NCI-H774 (cell line): ENCODE data around the gene PER1.
A peak's percentile ranks its signal among the peaks of the same experiment; 100 is the strongest.
"Not testable (repeated sequence)": the region's sequence is repeated elsewhere in the genome, so short reads cannot be mapped to it uniquely, and the experiment has no call there.

Experiments used
- DNase-seq: peaks from one replicate; lab custom pipeline; 2025; lab: John Stamatoyannopoulos, UW

The PER1 gene

DNA sequence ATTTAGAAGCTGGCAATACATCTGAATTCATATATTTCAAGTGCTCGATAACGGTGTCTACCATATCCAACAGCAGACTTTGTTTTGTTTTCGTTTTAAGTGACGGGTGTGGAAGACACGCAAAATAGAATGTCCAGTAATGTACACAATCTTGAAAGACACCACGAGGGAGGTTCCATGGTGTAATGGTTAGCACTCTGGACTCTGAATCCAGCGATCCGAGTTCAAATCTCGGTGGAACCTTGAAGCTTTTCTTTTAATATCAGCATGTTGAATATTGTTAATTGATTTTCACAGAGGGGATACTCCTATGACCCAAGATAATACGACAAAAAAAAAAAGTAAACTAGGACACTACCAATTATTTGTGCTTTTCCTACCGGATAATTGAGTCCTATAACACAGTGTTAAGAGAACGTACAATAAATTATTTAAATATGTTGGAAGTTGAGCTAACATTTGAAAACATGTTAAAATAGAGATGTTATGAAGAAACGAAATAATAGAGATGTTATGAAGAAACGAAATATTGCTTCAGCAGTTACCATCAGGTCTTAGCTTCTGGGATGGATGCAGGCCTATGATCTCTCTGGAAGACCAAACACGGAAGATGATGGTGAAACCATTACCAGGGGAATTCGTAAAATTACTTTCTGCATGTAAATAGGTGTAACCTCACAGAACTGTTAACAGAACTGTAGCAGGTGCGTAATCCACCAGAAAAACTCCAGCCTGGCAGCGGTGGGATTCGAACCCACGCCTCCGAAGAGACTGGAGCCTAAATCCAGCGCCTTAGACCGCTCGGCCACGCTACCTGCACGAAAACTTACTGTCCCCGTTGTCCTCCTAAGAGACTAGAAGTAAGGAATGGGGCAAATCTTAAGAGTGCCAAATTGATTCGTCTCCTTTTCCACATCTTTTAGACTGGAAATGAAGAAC lies 32.4 kb downstream of the PER1 start:
- peak; percentile 65 for DNase-seq

DNA sequence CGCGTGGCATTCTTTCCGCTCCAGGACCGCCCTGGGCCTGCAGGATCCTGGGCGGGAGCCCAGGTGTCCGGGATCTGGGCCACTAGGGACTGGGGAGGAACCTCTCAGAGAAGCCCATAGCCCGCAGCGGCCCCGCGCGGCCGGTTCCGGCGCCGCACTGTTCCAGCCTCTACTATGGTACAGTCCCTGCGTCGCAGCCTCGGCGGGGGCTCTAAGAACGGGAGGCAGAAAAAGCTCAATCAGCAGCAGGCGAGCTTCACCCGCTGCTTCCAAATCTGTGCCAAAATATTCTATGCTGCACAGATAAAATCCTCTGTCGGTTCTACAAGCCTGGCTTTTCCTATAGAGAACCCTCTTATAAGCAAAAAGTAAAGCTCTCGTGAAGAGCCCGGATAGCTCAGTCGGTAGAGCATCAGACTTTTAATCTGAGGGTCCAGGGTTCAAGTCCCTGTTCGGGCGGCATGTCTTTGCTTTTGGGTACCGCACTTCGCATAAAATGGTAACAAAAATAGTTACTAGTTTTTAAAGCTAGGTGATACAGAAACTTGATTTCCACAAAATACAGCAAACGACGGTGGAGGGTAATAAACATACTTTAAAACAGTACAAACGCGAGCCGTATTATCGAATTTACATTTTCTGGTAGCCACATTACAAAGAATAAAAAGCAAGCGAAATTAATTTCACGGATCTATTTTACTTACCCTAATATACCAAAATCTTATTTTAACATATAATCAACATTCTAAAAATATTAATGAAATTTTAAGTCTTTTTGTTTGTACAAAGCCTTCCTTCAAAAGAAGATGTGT lies 33.2 kb downstream of the PER1 start:
- peak; percentile 52 for DNase-seq

GRCh38 chr17:8117980-8118768 lies 34.0 kb downstream of the PER1 start, which contains the start of gene ALOXE3:
Gene ALOXE3, minus strand, starts transcription at chr17:8118514. Its CDS starts 524 bp downstream, at chr17:8117990.
- DNase-seq, result no peak

DNA sequence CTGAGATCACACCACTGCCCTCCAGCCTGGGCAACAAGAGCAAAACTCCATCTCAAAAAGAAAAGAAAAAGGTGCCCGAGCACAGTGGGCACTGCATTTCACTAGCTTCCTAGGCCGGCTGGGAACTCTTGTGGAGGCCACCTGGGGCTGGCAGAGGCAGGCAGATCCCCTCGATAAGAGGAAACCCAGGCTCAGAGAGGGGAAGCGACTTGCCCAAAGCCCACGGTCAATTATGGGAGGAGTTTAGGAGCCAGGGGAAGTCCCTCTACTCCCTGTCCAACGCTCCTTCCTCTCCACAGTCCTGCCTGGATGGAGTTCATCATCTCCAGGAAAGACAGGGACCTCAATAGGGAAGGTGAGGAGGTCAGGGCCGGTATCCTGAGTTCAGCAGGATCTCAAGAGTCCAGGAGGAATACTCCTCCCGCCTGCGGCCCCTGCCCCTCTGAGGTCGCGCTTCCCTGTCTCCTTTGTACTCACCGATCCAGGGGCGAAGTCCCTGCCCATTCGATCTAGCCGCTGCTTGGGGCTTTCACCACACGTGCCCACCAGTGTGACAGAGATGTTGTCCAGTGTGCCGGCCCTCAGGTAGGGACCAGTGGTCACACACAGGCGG lies 34.7 kb downstream of the PER1 start:
- DNase-seq, result no peak

DNA sequence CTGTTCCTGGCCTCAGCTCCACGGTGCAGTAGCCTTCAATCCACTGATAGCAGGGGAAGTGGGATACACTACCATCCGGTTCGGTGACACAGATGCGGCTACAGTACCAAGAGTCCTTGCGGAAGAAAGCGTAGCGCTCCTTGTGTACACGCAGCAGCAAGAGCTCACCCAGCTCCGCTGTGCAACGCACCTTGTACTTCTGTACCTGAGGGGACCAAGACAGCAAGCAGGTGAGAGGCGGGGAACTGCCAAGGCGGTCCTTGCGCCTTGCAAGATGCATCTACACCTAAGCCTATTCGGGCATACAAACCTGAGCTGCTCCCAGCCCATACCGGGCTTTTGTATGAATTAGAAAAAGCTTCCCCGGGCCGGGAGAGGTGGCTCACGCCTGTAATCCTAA lies 35.4 kb downstream of the PER1 start:
- no peak for DNase-seq

DNA sequence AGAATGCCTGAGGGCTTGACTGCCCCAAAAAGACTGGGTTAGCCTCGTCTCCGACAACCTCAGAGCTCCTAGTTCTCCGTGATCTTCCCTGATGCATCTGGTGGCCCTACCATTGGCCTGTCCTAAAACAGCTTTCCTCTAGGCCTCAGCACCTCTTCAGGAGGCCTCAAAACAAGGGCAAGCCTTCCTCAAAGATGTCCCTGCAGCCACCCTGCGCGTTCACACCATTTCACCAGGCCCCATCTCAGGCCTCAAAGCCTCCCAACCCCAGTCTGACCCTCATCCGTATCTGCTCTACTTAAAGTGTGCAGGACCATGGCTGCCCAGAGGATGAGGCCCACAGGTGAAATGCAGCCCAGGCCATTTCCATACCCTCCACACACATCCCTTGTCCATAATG lies 41.3 kb downstream of the PER1 start:
- no peak for DNase-seq

- no peak for DNase-seq
These were observed 41.8 kb downstream of the PER1 start for GRCh38 chr17:8110456-8110804.

DNA sequence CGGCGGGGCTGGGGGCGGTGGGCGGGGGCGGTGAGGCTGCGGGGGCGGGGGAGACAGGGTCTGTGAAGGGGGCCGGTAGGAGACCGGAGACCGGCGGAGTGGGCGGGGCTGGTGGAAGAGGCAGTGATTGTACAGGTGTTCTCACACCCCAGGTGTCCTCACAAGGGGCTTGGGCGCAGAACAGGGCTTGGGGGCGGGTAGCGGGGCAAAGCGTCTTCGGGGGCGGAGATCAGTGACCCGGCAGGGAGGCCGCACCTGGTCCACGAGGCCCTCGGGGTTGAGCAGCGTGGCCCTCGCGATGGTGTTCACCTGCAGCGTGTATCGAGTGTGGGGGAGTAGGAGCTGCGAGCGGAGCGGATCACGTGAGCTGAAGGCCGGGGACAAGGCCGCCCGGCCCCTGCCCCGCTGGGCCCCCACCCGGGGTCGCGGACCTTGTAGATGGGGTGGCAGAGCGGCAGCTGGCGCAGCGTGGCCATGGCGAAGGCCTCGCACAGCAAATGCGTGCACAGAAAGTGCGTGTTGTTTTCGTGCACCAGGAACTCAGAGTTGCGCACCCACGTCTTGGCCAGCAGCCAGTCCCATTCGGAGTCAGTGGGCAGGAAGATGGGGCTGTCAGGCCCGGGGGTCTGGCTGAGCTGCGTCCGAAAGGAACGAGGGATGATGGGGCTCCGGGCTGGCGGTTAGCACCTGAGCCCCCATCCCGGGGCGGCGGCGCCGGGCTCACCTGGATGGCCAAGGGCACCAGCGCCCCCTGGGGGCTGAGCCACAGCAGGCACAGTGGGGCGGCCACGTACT lies 42.3 kb downstream of the PER1 start:
- no peak for DNase-seq

DNA sequence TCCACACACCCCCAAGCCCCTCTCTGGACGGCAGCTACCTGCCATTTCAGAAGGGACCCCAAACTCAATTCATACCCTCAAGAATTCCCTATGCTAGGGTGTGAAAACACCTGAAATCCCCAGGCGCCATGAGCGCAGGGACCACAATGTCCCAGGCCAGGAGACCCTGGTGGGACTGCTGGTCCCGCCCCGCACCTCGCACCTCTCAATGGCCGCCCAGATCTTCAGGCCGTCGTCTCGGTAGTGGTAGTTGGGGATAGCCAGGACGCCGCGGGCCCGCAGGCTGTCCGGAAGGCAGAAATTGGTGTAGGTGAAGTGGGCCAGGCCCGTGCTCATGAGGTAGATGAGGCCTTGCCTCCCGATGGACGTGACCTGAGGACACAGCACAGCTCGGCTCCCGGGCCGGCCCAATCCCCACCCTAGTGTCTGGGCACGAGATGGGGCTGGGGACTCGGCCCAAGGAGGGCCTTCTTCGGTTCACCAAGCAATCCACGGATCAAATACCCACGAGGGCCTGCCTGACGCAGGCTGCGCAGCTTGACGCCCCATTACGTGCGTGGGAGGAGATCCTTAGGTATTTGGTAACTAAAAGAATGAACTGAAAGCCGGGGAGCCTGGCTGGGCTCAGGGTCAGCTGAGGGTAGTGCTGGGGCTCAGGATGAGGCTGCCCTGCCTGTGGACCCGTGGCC lies 43.1 kb downstream of the PER1 start:
- DNase-seq, result no peak

DNA sequence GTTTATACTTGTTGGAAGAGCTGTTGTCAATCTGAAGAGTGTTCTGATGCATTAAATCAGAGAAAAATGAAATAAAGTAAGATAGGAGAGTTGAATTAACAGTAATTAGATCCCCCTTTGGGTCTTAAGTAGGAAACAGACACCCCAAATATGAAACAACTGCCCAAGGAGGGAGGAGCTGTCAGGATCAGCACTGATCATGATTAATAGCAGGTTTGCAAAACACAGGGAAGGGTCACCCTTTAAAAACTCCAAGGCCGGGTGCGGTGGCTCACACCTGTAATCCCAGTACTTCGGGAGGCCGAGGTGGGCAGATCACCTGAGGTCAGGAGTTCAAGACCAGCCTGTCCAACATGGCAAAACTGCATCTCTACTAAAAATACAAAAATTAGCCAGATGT lies 45.2 kb downstream of the PER1 start:
- DNase-seq, result not testable (repeated sequence)

DNA sequence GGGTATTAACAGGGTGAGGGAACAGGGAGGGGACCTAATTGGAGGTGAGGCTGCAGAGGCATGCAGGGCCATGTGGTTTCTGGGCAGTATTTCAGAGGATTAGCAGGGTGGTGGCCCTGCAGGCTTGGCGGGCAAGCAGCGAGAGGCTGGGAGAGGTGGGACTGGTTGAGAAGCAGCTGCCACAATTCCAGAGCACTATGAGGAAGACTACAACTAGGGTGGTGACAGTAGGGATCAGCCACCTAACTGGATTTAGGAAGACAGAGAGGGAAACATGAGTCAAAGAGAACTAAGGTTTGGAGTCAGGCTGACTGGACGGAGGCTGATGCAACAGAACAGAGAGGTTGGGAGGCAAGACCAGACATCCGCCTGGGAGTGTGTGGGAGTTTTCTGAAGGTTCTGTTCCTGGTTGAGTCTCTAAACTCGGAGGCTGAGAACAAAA lies 46.2 kb downstream of the PER1 start:
- DNase-seq, result no peak

GRCh38 chr17:8104911-8105310 lies 47.3 kb downstream of the PER1 start:
- DNase-seq, result no peak

DNA sequence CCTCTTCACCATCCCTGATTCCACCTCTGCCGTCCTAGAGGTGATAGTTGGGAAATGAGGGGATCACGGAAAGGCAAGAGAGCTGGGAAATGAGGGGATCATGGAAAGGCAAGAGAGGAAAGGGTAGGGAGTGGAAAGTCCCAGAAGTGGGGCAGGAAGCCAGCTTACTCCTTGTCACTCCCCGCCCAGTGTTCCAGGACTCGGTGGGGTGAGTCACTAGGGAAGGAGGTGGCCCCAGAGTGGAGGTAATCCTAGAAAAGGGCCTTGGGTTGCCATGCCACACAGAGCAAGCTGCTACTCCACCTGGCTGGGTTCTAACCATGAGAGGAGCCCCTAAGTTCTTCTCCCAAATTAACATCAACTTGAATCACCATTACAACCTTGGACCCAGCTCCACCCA lies 48.7 kb downstream of the PER1 start:
- no peak for DNase-seq

GRCh38 chr17:8101721-8102120 lies 50.5 kb downstream of the PER1 start:
- no peak for DNase-seq

DNA sequence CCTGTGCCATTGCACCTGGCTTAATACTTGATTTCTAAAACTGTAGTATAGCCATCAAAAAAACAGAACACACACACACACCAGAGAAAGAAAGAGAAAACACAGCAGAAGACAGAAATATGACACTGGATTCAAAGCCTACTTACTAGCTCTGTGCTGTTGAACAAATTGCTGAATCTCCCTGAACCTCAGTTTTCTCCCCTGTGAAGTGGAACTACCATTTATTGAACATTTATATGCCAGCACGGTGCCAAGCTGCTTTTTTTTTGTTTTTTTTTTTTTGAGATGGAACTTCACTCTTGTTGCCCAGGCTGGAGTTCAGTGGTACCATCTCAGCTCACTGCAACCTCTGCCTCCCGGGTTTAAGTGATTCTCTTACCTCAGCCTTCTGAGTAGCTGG lies 51.4 kb downstream of the PER1 start:
- DNase-seq, result no peak

GRCh38 chr17:8100111-8100510 lies 52.1 kb downstream of the PER1 start:
- no peak for DNase-seq

DNA sequence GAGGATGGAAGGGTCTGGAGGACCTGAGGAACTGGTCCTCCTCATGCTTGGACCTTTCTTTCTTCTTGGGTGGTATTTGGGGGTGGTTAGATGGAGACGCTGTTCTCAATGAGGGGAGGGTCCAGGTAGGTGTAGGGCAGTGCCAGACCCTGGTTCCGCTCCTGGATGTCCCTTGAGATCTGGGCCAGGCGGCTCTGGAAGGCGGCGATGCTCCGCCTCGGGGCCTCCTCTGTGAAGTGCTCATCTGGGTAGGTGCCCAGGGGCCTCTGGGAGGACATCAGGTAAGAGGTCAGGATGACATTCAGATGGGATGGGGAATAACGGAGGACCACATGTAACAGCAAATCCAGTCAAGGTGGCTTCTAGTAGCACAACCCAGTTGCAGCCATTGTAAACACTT lies 55.7 kb downstream of the PER1 start:
- DNase-seq, result no peak

DNA sequence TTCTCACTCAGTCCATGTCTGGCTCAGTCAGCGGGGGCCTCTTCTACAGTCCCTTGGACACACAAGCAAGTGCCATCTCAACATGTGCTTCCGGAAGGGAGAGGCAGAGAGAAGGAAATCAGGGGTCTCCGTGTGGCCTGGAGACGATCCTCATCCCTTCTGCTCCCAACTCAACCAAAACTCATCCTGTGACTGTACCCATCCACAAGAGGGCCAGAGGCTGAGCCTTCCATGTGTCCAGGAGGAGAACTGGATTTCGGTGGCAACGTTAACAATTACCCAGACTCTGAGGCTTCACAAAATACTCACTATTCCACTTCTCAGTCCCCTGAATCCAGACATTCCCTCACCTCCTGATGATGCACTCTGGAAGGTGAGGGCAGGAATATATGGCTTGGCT lies 56.8 kb downstream of the PER1 start:
- DNase-seq, result no peak

DNA sequence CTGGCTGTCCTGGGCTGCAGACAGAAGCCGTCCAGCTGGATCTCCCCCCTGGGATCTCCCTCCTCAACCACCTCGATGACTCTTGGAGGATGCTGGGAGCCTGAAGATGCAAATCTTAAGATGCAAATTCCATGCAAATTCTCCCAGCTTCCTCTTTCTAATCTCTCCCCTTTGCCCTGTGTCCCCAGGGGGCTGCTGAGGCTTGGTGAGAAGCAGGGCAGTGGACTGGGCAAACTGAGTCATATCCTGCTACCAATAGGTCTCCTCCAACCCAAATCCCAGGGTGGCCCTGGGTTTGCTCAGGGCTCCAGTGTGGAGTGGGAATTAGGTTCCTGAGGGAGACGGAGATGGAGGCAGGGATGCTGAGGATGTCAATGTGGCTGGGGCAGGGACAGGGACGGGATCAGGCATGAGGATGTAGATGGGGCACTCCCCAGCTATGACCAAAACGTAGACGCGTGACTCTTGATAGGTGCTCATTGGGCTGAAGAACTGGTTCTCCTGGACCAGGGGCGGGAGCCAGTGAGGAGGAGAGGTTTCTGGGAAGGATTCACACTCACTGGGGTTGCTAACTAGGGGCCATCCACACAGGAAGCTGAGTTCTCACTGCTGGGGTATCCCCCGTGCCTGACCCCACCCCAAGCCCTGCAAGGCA lies 61.0 kb downstream of the PER1 start:
- no peak for DNase-seq
